Thyroid gland (tissue), 4 donors: ENCODE data around the gene FCGR3A.
"Not testable (repeated sequence)": the region's sequence is repeated elsewhere in the genome, so short reads cannot be mapped to it uniquely, and the experiment has no call there.

ENCODE experiments used
- CTCF ChIP-seq, 6 experiments: fragments of 200-600 bp in 3 of 6; fragments of 450-650 bp in 3 of 6; sonication (generic) in 3 of 6; IDR thresholded peaks; one replicate each; pipeline ENCODE4 v1.5.1; 2016 to 2019; ENCODE audit warnings: antibody characterized with exemption in 6 of 6, mild to moderate bottlenecking in 2 of 6, inconsistent platforms in 1 of 6, moderate library complexity in 1 of 6
- POLR2A ChIP-seq, 2 donors: fragments of 450-650 bp; IDR thresholded peaks; one replicate each; pipeline ENCODE4 v1.6.1; 2017; ENCODE audit warnings: antibody characterized with exemption in 2 of 2, mild to moderate bottlenecking in 2 of 2, moderate library complexity in 1 of 2

- TF ChIP-seq CTCF, POLR2A (IDR thresholded peaks at IDR 0.05): not testable (repeated sequence)
Observed at GRCh38 chr1:161525918-161526317, 23.7 kb downstream of the FCGR3A start.
